Pancreas (tissue), 10 donors: Measurements from ENCODE around the gene CDC26. TPM values are rescaled to one million over a fixed set of nuclear protein-coding genes. Genes with fewer than 3 reads are reported as not detected.

ENCODE experiments used
- ATAC-seq, 4 donors: fragments of 200-7000 bp; cut with Tn5 transposase; one replicate each; pipeline versions ENCODE4 v1.8.0 to v1.9.1; 2020; ENCODE audit warnings: mild to moderate bottlenecking in 4 of 4, moderate library complexity in 4 of 4
- DNase-seq, 6 donors: peaks; one replicate each; pipeline ENCODE4 v3.0.0-alpha.2; 2020
- FAIRE-seq: peaks from 2 replicates; lab custom pipeline; 2012; peaks lifted over from hg19 to GRCh38; lab: Jason Lieb, UNC
- H3K27ac ChIP-seq, 4 donors: fragments of 200-600 bp; sonication (generic); 1 replicate in 3 of 4; 2 replicates in 1 of 4; pipeline versions ENCODE4 v1.5.0 to v1.8.0; 2020
- H3K27me3 ChIP-seq, 4 donors: fragments of 200-600 bp; one replicate each; pipeline ENCODE4 v1.8.0; 2021
- H3K36me3 ChIP-seq, 3 donors: fragments of 200-600 bp; sonication (generic) in 1 of 3; one replicate each; pipeline versions ENCODE4 v1.5.0 to v1.8.0; 2020 to 2021
- H3K4me1 ChIP-seq, 3 donors: fragments of 200-600 bp; one replicate each; pipeline ENCODE4 v1.8.0; 2021
- H3K4me3 ChIP-seq, 4 donors: fragments of 200-600 bp; sonication (generic) in 2 of 4; one replicate each; pipeline versions ENCODE4 v1.5.0 to v1.8.0; 2020 to 2021
- H3K9me3 ChIP-seq, 4 donors: fragments of 200-600 bp; one replicate each; pipeline ENCODE4 v1.8.0; 2021
- WGBS, 2 donors: extraction: QIAGEN DNeasy Blood & Tissue Kit; methylation state at CpG; one replicate each; pipeline ENCODE4 v1.1.7; 2013; 5-methylcytosine and 5-hydroxymethylcytosine counted together
- intact Hi-C, 3 donors: fragments of 100-400 bp; cut with DNase I; formaldehyde crosslinking; loops; one replicate each; pipeline versions ENCODE4 v1.11.1 to v1.14.2; 2022
- polyA plus RNA-seq, 2 donors: library from polyadenylated mRNA; stranded (reverse); fragments of 200-250 nt; gene quantifications; one replicate each; pipeline ENCODE4 v1.2.3, GENCODE V29; 2013
- total RNA-seq, 6 donors: library from RNA; stranded (reverse); fragmentation: NEBNext Ultra II Directional in 4 of 6; extraction: Animal tissue kit (Norgen Biotek cat#: 25700) in 4 of 6; gene quantifications; one replicate each; pipeline versions ENCODE4 v1.2.1 to v1.2.4, GENCODE V29; 2021 to 2023
- TF ChIP-seq, protein P1 (sequence below), 4 donors: fragments of 200-600 bp; sonication (generic) in 3 of 4; IDR thresholded peaks; one replicate each; pipeline versions ENCODE4 v1.5.0 to v1.8.0; 2021; ENCODE audit warnings: antibody characterized with exemption in 4 of 4
- donor health status: healthy with polysubstance abuse.
- donor health status: DM: no; HTN: no; CAD: no; lungs with moderate emphysema.
- donor health status: DM: no; HTN: no; CAD: no.
- donor health status: control.
- donor health status: control.
- donor health status: Bipolar disorder and iron deficiency.
- donor health status: DM: yes; HTN: yes; CAD: no.
- donor health status: DM: no; HTN: no; CAD: no.
- donor health status: DM: no; HTN: no; CAD: no.
- donor health status: DM: yes; HTN: yes; CAD: no.

CDC26 gene
- total and polyA plus RNA-seq, 8 donors, result 7.4 to 30.1 (median 10.8) TPM

GRCh38 chr9:113289091-113289490 lies 13.7 kb upstream of the CDC26 start:
- H3K9me3 ChIP-seq, result no peaks in the 10 kb centered on the region
- no peak overlapping the region for H3K4me3 ChIP-seq
- TF ChIP-seq, protein P1, sequence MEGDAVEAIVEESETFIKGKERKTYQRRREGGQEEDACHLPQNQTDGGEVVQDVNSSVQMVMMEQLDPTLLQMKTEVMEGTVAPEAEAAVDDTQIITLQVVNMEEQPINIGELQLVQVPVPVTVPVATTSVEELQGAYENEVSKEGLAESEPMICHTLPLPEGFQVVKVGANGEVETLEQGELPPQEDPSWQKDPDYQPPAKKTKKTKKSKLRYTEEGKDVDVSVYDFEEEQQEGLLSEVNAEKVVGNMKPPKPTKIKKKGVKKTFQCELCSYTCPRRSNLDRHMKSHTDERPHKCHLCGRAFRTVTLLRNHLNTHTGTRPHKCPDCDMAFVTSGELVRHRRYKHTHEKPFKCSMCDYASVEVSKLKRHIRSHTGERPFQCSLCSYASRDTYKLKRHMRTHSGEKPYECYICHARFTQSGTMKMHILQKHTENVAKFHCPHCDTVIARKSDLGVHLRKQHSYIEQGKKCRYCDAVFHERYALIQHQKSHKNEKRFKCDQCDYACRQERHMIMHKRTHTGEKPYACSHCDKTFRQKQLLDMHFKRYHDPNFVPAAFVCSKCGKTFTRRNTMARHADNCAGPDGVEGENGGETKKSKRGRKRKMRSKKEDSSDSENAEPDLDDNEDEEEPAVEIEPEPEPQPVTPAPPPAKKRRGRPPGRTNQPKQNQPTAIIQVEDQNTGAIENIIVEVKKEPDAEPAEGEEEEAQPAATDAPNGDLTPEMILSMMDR (IDR thresholded peaks at IDR 0.05), result no peak
- no peaks in the 10 kb centered on the region for H3K27me3 ChIP-seq
- intact Hi-C loops, result no loop called here
- FAIRE-seq (no peak), DNase-seq (no peak), ATAC-seq (no peak)
- no peak overlapping the region for H3K27ac ChIP-seq
- 93 to 97% methylated on average over 2 of the region's 2 CpGs for WGBS, 2 donors
- H3K4me1 ChIP-seq, result no peaks in the 10 kb centered on the region
- peaks cover 7 to 84% (median 56%) of the 10 kb centered on the region in 3 donors for H3K36me3 ChIP-seq

GRCh38 chr9:113281356-113281755 lies 6.0 kb upstream of the CDC26 start:
- intact Hi-C loops, result no loop called here
- Histone ChIP-seq H3K4me1 (peaks cover 0 to 5% (median 2%) of the 10 kb centered on the region in 3 donors), H3K4me3 (no peak overlapping the region), H3K9me3 (no peaks in the 10 kb centered on the region), H3K36me3 (peaks cover 0 to 73% (median 42%) of the 10 kb centered on the region in 3 donors), H3K27me3 (no peaks in the 10 kb centered on the region), H3K27ac (no peak overlapping the region)
- FAIRE-seq (no peak), ATAC-seq (no peak), DNase-seq (no peak)
- WGBS, 2 donors, result 96 to 97% methylated on average over 4 of the region's 4 CpGs
- TF ChIP-seq, protein P1 (IDR thresholded peaks at IDR 0.05), result no peak

- Histone ChIP-seq H3K4me1 (peaks cover 0 to 13% (median 5%) of the 10 kb centered on the region in 3 donors), H3K27me3 (no peaks in the 10 kb centered on the region), H3K4me3 (no peak overlapping the region), H3K9me3 (no peaks in the 10 kb centered on the region), H3K27ac (no peak overlapping the region), H3K36me3 (peaks cover 0 to 53% (median 30%) of the 10 kb centered on the region in 3 donors)
- intact Hi-C loops, result no loop called here
- 85 to 89% methylated on average over 4 of the region's 4 CpGs for WGBS, 2 donors
- ATAC-seq (no peak), DNase-seq (no peak), FAIRE-seq (no peak)
- TF ChIP-seq, protein P1 (IDR thresholded peaks at IDR 0.05), result no peak
These were observed 3.5 kb upstream of the CDC26 start for GRCh38 chr9:113278840-113279239.

- H3K36me3 ChIP-seq, result peaks cover 0 to 42% (median 9%) of the 10 kb centered on the region in 3 donors
- WGBS, 2 donors, result 0 to 1% methylated on average over 15 of the region's 15 CpGs
- peaks cover 0 to 13% (median 5%) of the 10 kb centered on the region in 3 donors for H3K4me1 ChIP-seq
- H3K9me3 ChIP-seq, result no peaks in the 10 kb centered on the region
- FAIRE-seq (no peak), DNase-seq (no peak), ATAC-seq (peak; percentile 61 to 78 (median 69))
- TF ChIP-seq, protein P1 (IDR thresholded peaks at IDR 0.05), result peak; percentile 41 to 60 (median 46)
- H3K4me3 ChIP-seq, result peak overlapping the region; percentile 50 to 78 (median 60)
- H3K27ac ChIP-seq, result peak overlapping the region; percentile 72 to 85 (median 78)
- H3K27me3 ChIP-seq, result no peaks in the 10 kb centered on the region
- intact Hi-C loops, result no loop called here
These were observed 757 bp downstream of the CDC26 start for GRCh38 chr9:113274474-113275156.

GRCh38 chr9:113269871-113270270 lies 5.5 kb downstream of the CDC26 start:
- no peak for ATAC-seq
- DNase-seq, result no peak
- peaks cover 0 to 5% (median 0%) of the 10 kb centered on the region in 3 donors for H3K4me1 ChIP-seq
- 83 to 90% methylated on average over 2 of the region's 2 CpGs for WGBS, 2 donors
- H3K36me3 ChIP-seq, result peaks cover 0 to 43% (median 9%) of the 10 kb centered on the region in 3 donors
- TF ChIP-seq, protein P1 (IDR thresholded peaks at IDR 0.05), result no peak
- no peak overlapping the region for H3K4me3 ChIP-seq
- intact Hi-C loops, result no loop called here
- H3K27me3 ChIP-seq, result no peaks in the 10 kb centered on the region
- no peak overlapping the region for H3K27ac ChIP-seq
- no peaks in the 10 kb centered on the region for H3K9me3 ChIP-seq
- FAIRE-seq, result no peak
